ENCODE measurements around the gene PGAP2.

GRCh38 chr11:3867209-3868091 lies 59.1 kb downstream of the PGAP2 start:
- no peak for TF ChIP-seq CTCF (IDR thresholded peaks at IDR 0.05; ENCODE audit: insufficient read depth, low read length, poor library complexity, severe bottlenecking)
- no peak for TF ChIP-seq EZH2phosphoT487 (conservative IDR thresholded peaks at IDR 0.05; ENCODE audit: low read length)
